Stimulated activated naive CD4-positive, alpha-beta T cell treated with Interleukin-2 at 50 U/mL for 16 hours (primary cell): ENCODE results near the gene SPRR2G.
"Not testable (repeated sequence)": the region's sequence is repeated elsewhere in the genome, so short reads cannot be mapped to it uniquely, and the experiment has no call there.

Experiments used
- DNase-seq: peaks from one replicate; lab custom pipeline; 2025; lab: John Stamatoyannopoulos, UW

Gene SPRR2G

GRCh38 chr1:153113416-153113815 is 37.3 kb downstream of the SPRR2G start, which contains the start of gene SPRR2F:
Gene SPRR2F (minus strand): TSS chr1:153113516. CDS start chr1:153112733, 783 bp downstream.
- DNase-seq: no peak

DNA sequence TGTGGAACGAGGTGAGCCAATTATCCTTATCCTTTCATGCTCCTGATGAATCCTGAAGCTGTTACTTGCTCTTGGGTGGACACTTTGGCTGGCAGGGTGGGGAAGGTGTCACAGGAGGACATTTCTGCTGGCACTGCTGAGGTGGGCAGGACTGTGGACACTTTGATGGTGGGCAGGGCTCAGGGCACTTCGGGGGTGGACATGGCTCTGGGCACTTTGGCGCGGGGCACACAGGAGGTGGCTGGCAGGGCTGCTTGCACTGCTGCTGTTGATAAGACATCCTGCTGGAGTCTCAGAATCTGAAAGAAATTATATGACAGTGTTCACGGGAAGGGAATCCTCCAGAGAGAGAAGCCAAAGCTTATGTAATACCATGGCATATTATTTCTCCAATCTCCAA is 38.2 kb downstream of the SPRR2G start:
- not testable (repeated sequence) for DNase-seq

GRCh38 chr1:153100245-153100644 is 50.4 kb downstream of the SPRR2G start:
- no peak for DNase-seq
